Cortex of kidney (tissue), 1 donor: ENCODE measurements around the gene DOCK10.

Experiments used
- DNase-seq: peaks from one replicate; lab custom pipeline; 2025; lab: John Stamatoyannopoulos, UW

DOCK10 gene

DNA sequence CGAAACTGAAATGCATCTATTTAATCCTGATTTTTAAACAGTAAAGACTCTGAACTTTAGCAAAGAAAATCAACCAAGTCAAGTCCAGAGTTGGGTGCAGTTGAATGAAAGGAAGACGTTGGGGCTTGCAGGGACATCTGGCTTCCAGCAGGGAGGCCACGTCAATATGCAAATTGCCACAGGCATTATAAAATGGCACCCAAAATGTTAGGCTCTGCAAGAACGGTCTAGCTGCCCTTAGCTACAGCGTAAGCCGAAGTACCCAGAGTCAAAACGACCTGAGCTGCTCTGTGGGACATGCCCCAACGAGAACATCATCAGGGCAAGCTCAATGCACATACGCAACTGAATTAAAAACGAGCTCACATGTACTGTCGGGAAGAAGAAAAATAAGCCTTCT is 30.7 kb downstream of the DOCK10 start:
- no peak for DNase-seq

DNA sequence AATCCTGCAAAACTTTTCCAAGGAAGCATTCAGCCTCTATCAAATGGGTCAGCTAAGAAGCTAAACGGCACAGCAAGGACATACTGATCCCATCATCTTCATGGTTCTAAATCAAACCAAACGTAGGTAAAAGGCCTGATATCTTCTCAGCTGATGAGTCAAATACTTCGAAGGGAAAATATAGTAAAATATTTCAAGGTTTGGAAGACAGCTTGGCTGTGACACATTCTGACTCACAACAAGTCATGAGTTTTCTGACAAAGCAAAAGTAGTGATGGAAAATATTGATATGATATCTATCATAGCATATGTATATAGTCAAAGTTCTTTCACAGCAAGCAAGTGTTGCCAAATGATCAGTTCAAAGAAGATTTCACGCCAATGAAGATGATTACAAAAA is 31.5 kb downstream of the DOCK10 start:
- no peak for DNase-seq

DNA sequence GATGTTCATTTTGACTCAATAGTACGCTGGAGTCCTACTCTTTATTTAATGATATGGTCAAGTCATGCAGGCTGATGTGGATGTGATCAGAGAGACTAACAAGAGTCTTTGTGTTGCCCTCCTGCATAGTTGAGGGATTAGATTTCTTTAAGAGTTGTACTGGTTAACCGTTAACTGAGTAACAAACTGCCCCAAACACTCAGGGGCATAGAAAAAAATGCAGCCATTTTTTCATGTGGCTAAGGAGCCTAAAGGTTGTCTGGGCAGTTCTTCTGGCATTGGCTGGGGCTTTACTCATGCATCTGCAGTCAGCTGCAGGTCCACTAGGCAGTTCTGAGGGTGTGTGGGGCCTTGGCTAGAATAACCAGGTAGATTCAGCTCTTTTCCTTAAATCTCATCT is 32.5 kb downstream of the DOCK10 start:
- DNase-seq, result no peak

DNA sequence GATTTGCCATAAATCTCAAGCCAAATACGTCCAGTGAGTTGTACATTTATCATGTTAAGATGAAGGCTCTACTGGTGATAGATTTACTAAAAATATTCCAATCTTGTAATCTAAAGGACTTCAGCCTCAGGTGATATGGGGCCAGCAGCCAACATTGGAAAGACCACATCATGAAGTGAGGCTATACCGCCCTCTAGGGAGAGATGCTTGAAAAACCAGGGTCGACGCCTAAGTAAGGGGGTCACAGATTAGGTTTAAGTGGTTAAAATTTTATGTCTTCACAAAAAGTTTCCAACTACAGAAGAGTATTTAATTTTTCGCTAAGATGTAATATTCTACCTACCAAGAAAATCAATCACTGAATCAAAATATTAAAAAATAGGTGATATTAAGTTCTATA is 33.3 kb downstream of the DOCK10 start:
- no peak for DNase-seq

DNA sequence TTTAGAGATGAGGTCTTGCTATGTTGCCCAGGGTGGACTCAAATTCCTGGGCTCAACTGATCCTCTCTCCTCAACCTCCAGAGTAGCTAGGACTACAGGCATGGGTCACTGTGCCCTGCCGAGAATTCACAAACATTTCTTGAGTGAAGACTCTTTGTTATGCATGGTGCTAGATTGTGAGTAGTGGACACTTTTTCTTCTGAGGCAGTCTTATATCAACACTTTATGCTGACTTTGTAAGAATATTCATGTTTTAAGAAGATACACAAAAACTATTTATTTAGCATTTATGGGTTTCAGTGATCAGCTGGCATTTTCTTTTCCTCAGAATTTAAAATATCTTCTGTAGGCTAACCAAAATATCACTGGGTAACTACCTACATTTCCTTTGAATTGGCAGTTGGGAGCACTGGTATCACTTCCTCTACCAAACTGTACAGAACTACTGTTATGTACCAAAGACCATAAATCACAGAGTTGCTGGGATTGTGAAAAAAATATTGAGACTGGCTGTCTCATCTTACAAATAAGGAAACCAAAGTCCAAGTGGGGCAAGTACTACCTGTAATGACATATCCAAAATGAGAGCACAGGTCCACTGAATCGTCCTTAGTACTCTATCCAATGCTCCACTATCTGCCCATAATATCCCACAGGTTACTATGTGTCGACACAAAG is 34.0 kb downstream of the DOCK10 start:
- DNase-seq, result no peak

DNA sequence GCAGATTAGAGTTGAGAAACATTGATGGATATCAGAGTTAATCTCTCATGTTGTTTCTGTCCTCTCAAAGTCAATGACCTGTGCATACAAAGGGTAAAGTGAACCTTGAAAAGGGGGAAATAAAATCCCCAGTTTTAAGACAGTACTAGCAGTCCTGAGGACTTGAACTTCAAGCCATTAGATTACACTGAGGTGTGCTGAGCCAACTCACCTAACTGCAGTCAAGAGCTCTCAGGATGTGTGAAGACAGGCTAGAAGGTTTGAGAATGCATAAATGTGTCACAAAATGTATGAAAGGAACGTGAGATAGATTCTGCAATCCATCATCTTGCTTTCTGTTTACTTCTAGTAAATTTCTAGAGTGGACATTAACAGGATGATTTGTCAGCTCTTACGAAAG is 35.5 kb downstream of the DOCK10 start:
- DNase-seq, result no peak

DNA sequence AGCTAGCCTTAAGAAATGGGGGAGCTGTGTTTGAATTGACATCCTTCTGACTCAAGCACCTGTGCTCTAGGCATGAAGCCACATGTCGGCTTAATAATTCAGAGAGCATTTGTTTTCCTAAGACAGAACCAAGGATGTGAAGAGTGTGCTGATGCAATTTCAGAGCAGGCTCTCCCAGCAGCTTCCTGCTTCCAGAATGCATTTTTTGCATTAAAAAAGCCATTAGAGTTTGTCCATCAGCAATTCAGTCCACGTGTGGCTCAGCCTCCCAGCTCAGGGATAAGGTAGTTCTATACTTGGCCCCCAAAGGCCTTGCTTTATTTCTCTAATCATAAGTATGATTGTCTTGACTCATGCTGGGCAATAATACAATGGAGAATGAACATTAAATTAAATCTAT is 37.7 kb downstream of the DOCK10 start:
- DNase-seq, result no peak

DNA sequence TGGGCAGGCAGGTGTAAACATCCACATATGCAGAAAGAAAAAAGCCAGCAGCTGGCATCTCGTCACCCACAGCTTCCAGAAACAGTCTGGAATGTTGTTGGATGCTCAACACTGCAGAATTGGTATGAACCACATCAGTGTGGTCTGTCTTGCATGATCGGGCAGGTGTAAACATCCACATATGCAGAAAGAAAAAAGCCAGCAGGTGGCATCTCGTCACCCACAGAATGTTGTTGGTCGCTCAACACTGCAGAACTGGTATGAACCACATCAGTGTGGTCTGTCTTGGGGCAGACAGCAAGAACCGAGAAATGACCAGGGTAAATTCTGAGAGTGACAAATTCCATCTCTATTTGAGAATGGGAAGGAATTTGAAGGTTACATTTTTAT is 39.6 kb downstream of the DOCK10 start:
- no peak for DNase-seq

DNA sequence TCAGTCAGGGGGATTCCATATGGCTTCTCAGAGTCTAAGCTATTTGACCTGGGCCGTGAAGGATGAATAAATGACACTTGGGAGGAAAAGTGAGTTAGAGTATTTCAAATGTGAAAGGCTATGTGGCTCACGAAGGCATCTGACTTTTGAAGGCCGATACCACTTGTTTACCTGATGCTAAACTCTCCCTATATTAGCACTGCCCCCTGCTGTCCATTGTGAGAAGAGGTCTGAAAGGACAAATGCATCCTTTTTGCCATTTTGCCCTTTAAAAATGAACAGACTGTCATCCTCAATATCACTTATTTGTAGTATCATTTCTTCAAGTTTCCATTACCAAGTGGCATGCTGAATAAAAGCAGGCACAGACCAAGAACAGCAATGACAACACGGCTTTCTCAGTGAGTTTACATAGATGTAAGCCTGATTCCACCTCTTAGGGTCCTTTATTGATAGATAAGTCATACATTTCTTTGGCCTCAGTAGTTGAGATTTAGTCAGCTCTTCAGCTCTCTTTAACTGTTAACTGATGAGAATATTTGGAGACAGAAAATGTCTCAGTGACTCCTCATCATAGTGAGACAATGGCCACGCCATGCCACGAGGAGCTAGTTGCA is 40.1 kb downstream of the DOCK10 start:
- no peak for DNase-seq

DNA sequence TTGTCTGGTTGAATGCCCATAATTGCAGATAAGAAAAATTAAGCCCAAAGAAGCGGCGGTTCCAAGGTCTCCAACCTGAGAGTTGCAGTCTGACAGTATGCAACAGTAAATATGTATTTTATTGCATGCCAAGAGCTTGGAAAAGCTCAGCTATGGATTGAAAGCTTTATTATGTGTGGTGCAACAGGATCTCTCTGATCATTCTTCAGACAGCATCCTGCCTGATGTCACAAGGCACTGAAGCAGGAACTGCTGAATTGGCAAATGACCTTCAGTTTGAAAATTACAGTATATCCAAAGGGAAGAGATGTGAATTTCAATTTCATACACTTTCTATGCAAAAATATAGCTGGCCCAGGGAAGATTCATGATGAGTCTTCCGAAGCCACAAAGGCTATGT is 42.5 kb downstream of the DOCK10 start:
- DNase-seq, result no peak

DNA sequence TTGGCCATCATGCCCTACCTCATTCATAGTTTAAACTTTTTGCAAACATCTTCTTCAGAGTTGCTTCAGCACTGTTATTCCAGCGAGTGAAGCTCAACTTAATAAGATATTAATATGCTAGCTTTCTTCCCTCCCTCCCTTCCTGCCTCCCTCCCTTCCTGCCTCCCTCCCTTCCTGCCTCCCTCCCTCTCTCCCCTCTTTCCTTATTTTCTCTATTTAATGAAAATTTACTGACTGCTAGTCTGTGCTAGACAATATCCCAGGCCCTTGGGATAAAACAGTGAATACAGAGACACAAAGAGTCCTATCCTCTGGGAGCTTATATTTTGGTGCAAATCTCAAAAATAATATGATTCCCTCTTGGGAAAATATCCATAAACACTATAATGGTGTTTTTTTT is 42.9 kb downstream of the DOCK10 start:
- DNase-seq, result no peak

DNA sequence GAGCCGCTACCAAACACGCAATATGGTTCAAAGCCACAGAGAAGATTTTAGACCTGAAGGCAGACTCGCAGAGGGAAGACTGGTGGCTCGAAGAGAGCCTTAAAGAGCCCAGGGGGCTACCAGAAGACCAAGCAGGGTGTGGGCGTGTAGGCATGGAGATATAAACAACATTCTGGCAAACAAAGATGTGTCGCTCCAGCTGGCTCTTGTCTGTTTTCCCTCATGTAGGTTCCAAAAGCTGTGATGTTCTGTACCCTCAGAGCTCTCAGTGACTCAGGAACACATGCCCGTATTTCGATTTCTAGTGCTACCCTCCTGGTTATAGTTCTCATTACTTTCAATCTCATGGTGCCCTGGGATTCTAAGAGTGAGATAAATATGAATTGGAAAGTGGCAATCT is 44.5 kb downstream of the DOCK10 start:
- no peak for DNase-seq

DNA sequence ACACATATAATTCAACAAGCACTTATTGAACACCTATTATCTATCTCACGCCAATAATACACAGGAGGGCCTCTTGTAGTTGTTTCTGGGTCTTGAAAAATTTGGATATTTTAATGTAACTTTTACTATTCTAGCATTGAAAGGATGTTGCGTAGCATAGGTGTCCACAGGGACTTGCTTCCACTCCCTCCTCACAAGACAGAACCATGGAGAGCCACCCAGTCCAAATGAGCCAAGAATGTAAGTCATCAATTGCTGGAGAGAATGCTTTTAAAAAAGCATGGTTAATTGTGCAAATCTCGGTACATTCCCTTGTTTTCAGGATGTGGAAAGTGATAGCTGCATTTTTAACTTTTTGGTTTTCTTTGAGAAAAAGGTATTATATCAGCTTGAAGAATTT is 46.8 kb downstream of the DOCK10 start:
- DNase-seq, result no peak

DNA sequence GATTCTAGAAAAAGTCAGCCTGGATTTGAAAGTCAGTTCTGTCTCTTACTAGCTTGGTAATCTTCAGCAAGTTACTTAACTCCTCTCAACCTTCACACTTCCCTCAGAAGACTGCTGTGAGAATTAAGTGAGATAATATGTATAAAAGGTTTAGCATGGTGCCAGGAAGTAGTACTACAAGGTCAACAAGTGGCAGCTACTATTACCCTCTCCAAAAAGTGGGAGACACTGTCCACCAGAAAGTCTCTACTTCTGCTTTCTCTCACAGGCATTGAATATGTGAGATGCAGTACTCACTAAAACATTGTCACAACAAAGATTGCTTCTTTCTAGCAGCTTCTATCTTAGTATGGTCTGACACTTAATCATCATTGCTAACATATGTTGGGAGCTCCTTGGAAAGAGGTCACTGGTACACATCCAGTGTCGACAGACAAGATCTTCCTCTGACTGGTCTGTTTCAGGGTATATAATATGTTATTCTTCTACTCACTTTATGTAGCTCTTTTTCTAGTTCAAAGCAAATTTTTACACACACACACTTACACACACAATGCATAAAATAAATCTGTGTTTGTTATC is 47.9 kb downstream of the DOCK10 start:
- DNase-seq, result no peak

DNA sequence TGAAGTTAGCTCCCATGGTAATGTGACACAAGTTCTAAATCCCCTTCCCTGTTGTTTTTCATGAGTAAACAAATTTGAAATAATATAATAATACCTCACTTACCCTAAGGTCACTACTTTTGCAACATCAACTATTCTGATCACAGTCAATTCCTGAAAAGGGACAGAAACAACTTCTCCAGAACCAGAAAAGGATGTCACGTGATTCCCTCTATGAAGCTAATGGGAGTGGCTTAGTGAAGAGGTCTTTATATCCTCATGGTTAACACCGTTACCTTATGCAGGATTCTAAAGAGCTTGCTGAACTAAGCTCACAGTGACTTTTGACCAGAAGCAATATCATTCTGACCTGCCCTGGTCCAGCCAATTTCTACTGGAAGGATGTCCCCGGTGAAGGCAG is 51.6 kb downstream of the DOCK10 start:
- no peak for DNase-seq

DNA sequence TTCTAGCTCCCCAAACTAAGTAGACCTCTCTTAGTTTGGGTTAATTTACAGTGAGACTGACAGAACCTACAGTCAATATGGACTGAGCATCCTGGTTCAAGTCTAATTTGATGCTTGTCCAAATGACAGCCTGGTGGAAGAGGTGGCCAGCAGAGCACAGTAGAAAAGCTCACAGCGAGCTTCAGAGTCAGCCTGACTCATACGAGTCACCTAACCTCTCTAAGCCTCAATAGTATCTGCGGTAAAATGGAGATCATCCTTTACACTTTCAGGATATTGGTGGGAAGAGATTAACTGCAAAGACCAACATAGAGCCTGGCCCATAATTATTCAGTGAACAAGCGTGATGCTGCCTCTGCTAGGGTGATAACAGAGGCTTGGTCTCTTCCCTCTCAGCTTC is 54.5 kb downstream of the DOCK10 start:
- DNase-seq, result no peak

DNA sequence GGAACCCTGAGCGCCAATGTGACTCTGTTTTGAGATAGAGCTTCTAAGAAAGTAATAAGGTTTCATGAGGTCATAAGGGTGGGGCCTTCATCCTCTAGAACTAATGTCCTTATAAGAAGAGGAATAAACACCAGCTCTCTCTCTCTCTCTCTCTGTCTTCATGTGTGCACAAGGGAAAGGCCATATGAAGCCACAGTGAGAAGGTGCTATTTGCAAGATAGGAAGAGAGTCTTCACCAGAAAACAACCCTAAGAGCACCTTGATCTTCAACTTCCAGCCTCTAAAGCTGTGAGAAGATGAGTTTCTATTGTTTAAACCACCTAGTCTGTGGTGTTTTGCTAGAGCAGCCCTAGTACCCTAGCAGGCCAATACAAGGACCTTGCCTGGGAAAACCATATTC is 55.8 kb downstream of the DOCK10 start:
- DNase-seq, result no peak

DNA sequence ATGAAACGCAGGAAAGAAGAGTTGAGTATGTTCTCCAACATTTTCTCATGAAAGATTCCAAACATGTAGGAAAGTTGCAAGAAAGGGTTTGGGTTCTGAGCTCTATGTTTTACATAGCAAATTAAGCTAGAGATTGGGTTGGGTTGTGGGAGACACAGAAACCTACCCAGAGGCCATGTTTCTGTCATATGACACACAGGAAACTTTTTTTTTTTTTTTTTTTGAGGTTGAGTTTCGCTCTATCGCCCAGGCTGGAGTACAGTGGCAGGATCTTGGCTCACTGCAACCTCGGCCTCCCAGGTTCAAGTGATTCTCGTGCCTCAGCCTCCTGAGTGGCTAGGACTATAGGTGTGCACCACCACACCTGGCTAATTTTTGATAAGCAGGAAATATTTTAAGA is 57.6 kb downstream of the DOCK10 start:
- no peak for DNase-seq

DNA sequence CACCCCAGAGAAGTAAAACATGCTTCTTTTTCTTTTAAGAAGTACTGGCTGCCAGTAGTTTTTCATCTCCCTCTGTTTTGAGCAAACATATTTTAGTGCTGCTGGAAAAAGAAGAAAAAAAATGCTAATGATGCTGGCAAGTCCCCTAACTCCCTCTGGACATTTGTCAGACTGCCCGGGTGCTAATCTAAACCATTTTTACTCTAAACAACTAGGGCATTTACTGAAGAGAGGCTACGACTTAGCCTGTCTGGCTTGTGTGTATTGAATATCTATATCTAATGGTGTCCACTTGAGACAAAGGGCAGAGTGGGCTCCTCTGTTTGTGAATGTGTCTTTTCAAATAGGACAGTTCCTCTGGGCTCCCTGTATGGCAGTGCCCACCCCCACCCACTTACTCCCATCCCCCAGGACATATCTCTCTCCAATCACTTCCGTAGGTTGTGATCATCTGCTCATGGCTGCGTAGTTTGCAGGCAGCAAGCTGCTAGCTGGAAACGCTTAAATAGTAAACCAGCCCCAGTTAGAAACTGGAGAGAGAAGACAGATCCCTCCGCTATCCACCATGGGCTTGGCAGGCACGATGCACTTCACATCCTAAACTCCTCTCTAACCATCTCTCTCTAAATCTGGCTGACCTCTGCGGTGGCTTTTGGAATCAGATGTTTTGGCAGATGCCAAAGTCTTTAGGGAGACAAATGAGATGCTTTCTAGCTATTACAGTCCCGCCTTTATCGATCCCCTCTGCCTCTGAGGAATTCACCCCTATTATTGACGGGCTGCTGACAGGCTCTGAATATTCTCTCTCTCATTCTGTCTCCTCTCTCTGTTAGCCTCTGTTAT is 58.3 kb downstream of the DOCK10 start:
- DNase-seq, result no peak

DNA sequence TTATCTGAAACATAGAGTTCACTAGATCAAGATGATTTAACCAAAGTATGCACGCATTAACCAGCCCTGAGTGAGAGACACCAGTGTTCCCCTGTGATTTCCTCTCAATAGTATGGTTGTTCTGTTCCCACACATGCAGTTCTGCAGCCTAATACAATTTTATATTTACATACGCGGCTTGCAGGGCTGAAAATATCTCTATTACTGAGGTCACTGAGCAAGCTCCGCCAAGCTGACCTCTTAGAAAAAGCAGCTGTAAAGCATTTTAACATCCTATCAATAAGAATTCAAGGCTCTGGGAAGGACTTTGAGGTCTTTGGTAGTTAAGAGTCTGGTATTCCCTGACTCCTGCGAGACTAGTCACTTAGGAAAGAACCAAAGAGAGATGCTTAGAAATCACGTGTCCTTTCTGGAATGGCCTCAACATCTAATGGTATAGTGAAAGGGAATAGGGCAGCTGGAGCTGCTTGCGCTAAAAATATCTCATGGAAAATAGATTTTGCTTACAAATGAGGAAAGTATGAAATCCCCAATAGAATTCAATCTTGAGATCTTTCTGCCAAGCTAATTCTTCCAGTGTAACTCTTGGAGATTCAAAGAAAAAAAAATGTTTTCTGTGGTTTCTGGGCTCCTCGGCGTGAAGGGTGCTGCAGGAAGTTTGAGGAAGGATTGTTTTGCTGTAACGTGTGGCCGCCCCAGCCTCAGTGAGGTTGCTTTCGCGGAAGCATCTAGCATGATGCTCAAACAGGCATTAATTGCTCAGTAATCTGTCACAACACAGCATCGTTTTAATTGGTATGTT is 59.2 kb downstream of the DOCK10 start:
- DNase-seq, result no peak

DNA sequence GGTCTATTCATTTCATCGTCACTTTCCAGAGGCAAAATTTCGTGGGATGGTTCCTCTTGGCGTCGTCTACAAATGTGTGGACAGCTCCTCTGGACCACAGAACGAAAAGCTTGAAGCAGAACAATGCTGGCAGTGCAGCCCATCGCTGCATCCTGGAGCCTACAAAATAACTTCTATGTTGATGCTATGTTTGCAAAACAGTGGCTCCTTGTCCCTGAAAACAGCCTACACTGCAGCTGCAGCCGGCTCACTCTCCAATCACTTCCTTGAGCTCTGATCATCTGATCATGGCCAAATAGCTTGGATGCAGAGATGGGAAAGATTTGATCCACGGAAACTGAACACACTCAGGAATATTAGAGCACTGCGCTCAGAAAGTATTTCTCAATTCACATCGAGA is 60.0 kb downstream of the DOCK10 start:
- DNase-seq, result no peak
